WI38 (cell line): ENCODE measurements around the gene KIAA0825.
"Not testable (repeated sequence)": the region's sequence is repeated elsewhere in the genome, so short reads cannot be mapped to it uniquely, and the experiment has no call there.

ENCODE experiments used
- H3K4me3 ChIP-seq: 2 replicates; pipeline ENCODE4 v1.5.1; 2011; ENCODE audit warnings: low read depth, mild to moderate bottlenecking, control low read depth, low read length
- TF ChIP-seq, protein P1 (sequence below): IDR thresholded peaks from 2 replicates; pipeline ENCODE4 v1.5.1; 2012; ENCODE audit warnings: low read depth, mild to moderate bottlenecking, control low read depth, low read length

KIAA0825 gene

DNA sequence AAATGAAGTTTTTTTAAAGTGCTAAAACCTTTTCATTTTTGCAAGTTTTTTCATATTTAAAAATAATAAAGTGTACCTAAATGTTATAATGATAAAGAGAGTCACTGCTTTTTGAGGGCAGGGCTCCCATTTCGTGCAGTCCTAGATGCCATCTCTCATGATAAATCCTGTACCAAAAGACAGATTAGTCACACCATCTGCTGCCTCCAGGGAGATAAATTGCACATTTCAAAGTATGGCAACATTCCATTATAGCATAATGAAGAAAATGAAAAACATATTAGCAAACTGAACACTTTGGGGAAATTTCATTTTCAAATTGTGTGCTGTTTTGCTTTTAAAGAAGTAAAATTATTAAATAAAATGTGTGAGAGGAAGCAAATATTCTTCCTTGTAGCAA is 257.2 kb downstream of the KIAA0825 start:
- TF ChIP-seq, protein P1, sequence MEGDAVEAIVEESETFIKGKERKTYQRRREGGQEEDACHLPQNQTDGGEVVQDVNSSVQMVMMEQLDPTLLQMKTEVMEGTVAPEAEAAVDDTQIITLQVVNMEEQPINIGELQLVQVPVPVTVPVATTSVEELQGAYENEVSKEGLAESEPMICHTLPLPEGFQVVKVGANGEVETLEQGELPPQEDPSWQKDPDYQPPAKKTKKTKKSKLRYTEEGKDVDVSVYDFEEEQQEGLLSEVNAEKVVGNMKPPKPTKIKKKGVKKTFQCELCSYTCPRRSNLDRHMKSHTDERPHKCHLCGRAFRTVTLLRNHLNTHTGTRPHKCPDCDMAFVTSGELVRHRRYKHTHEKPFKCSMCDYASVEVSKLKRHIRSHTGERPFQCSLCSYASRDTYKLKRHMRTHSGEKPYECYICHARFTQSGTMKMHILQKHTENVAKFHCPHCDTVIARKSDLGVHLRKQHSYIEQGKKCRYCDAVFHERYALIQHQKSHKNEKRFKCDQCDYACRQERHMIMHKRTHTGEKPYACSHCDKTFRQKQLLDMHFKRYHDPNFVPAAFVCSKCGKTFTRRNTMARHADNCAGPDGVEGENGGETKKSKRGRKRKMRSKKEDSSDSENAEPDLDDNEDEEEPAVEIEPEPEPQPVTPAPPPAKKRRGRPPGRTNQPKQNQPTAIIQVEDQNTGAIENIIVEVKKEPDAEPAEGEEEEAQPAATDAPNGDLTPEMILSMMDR, result no peak
- no peak overlapping the region for H3K4me3 ChIP-seq

DNA sequence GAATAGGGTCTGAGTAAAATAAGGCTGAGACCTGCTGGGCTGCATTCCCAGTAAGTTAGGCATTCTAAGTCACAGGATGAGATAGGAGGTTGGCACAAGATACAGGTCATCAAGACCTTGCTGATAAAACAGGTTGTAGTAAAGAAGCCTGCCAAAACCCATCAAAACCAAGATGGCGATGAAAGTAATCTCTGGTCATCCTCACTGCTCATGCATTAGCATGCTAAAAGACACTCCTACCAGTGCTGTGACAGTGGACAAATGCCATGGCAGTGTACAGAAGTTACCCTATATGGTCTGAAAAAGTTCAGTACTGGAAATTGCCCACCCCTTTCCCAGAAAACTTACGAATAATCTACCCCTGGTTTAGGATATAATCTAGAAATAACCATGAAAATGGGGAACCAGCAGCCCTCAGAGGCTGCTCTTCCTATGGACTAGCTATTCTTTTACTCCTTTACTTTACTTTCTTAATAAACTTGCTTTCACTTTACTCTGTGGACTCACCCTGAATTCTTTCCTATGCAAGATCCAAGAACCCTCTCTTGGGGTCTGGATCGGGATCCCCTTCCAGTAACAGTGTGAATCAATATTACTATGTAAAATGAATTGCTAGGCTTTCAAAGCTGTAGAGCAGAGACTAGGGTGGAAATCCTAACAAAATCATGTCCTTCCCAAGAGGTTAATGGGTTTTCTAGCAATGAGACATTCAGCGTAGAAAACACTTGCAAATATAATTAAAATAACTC is 257.8 kb downstream of the KIAA0825 start:
- H3K4me3 ChIP-seq, result no peak overlapping the region
- TF ChIP-seq, protein P1, result no peak

DNA sequence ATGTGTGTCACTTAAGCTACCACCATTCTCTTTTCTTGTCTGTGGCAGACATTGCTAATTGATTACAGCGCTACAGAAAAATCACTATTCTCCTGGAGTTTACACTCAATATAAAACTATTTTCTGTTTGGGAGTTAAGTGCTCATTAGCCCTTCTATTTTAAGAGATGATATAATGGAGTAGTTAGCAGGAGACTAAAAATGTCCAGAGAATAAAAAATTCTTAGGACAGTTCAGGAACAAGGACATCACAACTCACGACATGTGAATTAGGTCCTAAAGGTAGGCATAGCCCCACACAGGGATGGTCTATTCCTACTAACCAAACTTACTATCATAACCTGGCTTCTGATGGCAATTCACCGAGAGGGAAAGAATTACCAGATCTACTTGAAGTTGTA is 258.5 kb downstream of the KIAA0825 start:
- no peak overlapping the region for H3K4me3 ChIP-seq
- TF ChIP-seq, protein P1, result no peak

DNA sequence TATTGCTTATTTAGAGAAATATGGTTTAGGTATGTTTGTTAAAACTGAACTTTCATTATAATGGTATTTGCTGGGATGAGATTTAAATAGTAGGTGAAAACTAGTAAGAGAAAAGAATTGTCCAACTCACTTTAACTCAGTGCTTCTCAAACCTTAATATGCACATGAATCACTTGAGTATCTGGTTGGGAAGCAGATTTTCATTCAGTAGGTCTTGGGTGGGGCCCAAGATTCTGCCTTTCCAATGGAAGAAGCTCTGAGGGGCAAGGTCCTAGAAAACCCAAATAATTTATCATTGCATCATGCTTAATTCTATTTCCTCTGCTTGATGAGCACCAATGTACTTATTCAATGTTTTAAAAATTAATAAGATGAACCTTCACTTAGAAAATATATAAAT is 262.6 kb downstream of the KIAA0825 start:
- H3K4me3 ChIP-seq, result no peak overlapping the region

DNA sequence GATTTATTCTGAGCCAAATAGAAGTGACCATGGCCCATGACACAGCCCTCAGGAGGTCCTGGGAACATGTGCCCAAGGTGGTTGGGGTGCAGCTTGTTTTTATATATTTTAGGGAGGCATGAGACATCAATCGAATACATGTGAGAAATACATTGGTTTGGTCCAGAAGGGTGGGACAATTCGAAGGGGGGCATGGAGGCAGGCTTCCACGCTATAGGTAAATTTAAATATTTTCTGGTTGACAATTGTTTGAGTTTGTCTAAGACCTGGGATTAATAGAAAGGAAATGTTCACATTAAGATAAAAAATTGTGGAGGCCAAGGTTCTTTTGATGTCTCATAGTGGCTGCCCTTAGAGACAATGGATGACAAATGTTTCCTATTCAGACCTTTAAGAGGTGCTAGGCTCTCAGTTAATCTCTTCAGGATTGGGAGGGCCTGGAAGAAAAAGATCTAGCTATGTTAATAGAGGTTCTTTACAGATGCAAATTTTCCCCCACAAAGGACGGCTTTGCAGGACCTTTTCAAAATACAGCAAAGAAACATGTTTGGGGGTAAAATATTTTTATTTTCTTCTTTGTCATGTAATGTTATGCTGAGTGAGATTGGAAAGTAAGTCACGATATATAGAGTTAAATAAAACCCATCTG is 263.4 kb downstream of the KIAA0825 start:
- H3K4me3 ChIP-seq, result not testable (repeated sequence)

More for the DNA sequence above, 262.6 kb downstream of the KIAA0825 start:
- TF ChIP-seq, protein P1, result no peak

DNA sequence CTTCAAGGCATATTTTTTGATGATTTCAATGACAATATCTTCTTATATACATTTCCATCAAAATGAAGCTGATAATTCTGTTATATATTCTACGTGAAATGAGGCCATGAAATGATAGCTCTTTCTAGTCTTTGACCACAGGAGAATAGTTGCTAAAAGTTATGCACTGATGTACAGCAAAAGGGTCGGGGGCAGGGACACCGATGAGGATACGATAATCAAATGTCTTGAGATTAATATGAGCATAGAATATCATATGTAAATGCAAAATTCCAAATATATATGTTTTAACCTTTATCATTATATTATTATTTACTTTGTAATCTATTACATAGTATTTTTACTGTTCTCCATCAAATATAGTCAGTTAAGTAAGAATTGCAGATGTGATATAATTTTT is 264.8 kb downstream of the KIAA0825 start:
- TF ChIP-seq, protein P1, result no peak
- H3K4me3 ChIP-seq, result no peak overlapping the region

DNA sequence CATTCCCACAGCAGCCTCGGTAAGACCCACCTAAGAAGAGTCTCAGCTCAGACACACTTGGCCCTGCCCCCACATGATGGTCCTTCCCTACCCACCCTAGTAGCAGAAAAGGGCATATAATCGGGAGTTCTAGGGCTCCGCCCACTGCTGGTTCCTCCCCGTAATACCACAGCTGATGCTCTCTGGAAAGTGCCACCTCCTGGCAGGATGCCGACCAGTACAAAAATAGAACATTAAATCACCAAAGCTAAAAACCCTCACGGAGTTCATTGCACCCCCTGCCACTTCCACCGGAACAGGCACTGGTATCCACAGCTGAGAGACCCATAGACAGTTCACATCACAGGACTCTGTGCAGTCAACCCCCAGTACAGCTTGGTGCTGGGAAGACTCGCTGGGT is 271.3 kb downstream of the KIAA0825 start:
- TF ChIP-seq, protein P1, result no peak
- no peak overlapping the region for H3K4me3 ChIP-seq

DNA sequence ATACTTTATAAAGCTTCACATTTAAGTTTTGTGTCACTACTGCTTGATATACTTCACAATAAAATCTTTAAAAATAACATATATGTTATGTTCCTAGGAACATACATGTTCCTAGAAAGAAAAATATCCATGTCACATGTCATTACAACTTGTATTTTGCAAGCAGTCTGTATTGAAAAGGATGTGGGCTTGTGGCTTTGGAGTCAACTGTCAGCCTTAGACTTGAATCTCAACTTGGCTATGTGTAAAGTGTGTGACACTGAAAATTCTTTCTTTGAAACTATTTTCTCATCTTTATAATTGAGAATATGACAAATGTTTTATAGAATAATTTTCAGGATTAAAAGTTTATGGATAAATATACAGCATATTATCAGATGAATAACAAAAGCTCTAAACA is 273.1 kb downstream of the KIAA0825 start:
- TF ChIP-seq, protein P1, result no peak
- no peak overlapping the region for H3K4me3 ChIP-seq
